Large intestine (tissue), 3 donors: ENCODE measurements around the gene USH2A. TPM values are rescaled to one million over a fixed set of nuclear protein-coding genes. Genes with fewer than 3 reads are reported as not detected.

Experiments
- DNase-seq, 2 donors: peaks; one replicate each; pipeline versions ENCODE4 v3.0.0 to v3.0.0-alpha.2; 2013
- H3K27ac ChIP-seq: one replicate; pipeline ENCODE4 v1.5.1; 2013; ENCODE audit warnings: low read length
- H3K27me3 ChIP-seq: 2 replicates; pipeline ENCODE4 v1.6.1; 2013; ENCODE audit warnings: low read length; ENCODE audit not compliant: control insufficient read depth, insufficient read depth
- H3K36me3 ChIP-seq: 2 replicates; pipeline ENCODE4 v1.6.1; 2013; ENCODE audit warnings: low read length; ENCODE audit not compliant: control insufficient read depth, insufficient read depth
- H3K4me1 ChIP-seq: one replicate; pipeline ENCODE4 v1.6.1; 2013; ENCODE audit warnings: low read length; ENCODE audit not compliant: control insufficient read depth, insufficient read depth
- H3K4me3 ChIP-seq: one replicate; pipeline ENCODE4 v1.5.1; 2013; ENCODE audit warnings: low read length
- H3K9me3 ChIP-seq: one replicate; pipeline ENCODE4 v1.6.1; 2013; ENCODE audit warnings: mild to moderate bottlenecking, low read depth, low read length, moderate library complexity; ENCODE audit not compliant: control insufficient read depth
- WGBS: methylation state at CpG from one replicate; pipeline ENCODE4 v1.1.5; 2013; ENCODE audit warnings: low lambda C conversion rate; ENCODE audit not compliant: insufficient coverage; 5-methylcytosine and 5-hydroxymethylcytosine counted together
- polyA plus RNA-seq: library from polyadenylated mRNA; unstranded; fragments of 120-200 nt; gene quantifications from one replicate; pipeline ENCODE4 v1.2.1, GENCODE V29; 2013

The USH2A gene
- polyA plus RNA-seq, 1 donor: 0.06 TPM

GRCh38 chr1:215926670-215927069 lies 496.6 kb downstream of the USH2A start:
- Histone ChIP-seq H3K9me3 (no peaks in the 10 kb centered on the region), H3K27me3 (no peaks in the 10 kb centered on the region), H3K36me3 (no peaks in the 10 kb centered on the region), H3K4me1 (no peaks in the 10 kb centered on the region), H3K4me3 (no peak overlapping the region), H3K27ac (no peak overlapping the region)
- DNase-seq: no peak
- no CpG with 5 or more reads among the region's 12 CpGs for WGBS

GRCh38 chr1:215923129-215923824 lies 500.0 kb downstream of the USH2A start:
- WGBS: no CpG with 5 or more reads among the region's 3 CpGs
- Histone ChIP-seq H3K4me3 (no peak overlapping the region), H3K9me3 (no peaks in the 10 kb centered on the region), H3K4me1 (no peaks in the 10 kb centered on the region), H3K36me3 (no peaks in the 10 kb centered on the region), H3K27me3 (no peaks in the 10 kb centered on the region), H3K27ac (no peak overlapping the region)
- DNase-seq: no peak

- 100% methylated on average over 1 of the region's 1 CpG for WGBS
- no peak overlapping the region for H3K4me3 ChIP-seq
- H3K27me3 ChIP-seq: no peaks in the 10 kb centered on the region
- no peaks in the 10 kb centered on the region for H3K9me3 ChIP-seq
- H3K36me3 ChIP-seq: no peaks in the 10 kb centered on the region
- no peak overlapping the region for H3K27ac ChIP-seq
- H3K4me1 ChIP-seq: no peaks in the 10 kb centered on the region
- no peak for DNase-seq
Measured at GRCh38 chr1:215911406-215911968, 511.8 kb downstream of the USH2A start.

GRCh38 chr1:215905493-215906115 lies 517.6 kb downstream of the USH2A start:
- H3K27me3 ChIP-seq: no peaks in the 10 kb centered on the region
- 94% methylated on average over 3 of the region's 6 CpGs for WGBS
- H3K4me1 ChIP-seq: no peaks in the 10 kb centered on the region
- H3K36me3 ChIP-seq: no peaks in the 10 kb centered on the region
- no peak overlapping the region for H3K4me3 ChIP-seq
- no peak overlapping the region for H3K27ac ChIP-seq
- no peaks in the 10 kb centered on the region for H3K9me3 ChIP-seq
- no peak for DNase-seq

GRCh38 chr1:215900684-215901083 lies 522.6 kb downstream of the USH2A start:
- WGBS: 91% methylated on average over 6 of the region's 6 CpGs
- no peaks in the 10 kb centered on the region for H3K9me3 ChIP-seq
- H3K27ac ChIP-seq: no peak overlapping the region
- no peak for DNase-seq
- no peaks in the 10 kb centered on the region for H3K27me3 ChIP-seq
- no peaks in the 10 kb centered on the region for H3K36me3 ChIP-seq
- H3K4me1 ChIP-seq: no peaks in the 10 kb centered on the region
- no peak overlapping the region for H3K4me3 ChIP-seq

- H3K27ac ChIP-seq: no peak overlapping the region
- peaks cover under 1% of the 10 kb centered on the region for H3K27me3 ChIP-seq
- 88% methylated on average over 1 of the region's 5 CpGs for WGBS
- no peak for DNase-seq
- H3K4me1 ChIP-seq: no peaks in the 10 kb centered on the region
- no peaks in the 10 kb centered on the region for H3K36me3 ChIP-seq
- no peak overlapping the region for H3K4me3 ChIP-seq
- no peaks in the 10 kb centered on the region for H3K9me3 ChIP-seq
Measured at GRCh38 chr1:215899901-215900300, 523.3 kb downstream of the USH2A start.

- no peak overlapping the region for H3K27ac ChIP-seq
- no peaks in the 10 kb centered on the region for H3K4me1 ChIP-seq
- H3K9me3 ChIP-seq: no peaks in the 10 kb centered on the region
- WGBS: 100% methylated on average over 2 of the region's 3 CpGs
- H3K27me3 ChIP-seq: peaks cover 6% of the 10 kb centered on the region
- DNase-seq: no peak
- no peaks in the 10 kb centered on the region for H3K36me3 ChIP-seq
- H3K4me3 ChIP-seq: no peak overlapping the region
Measured at GRCh38 chr1:215895893-215896292, 527.4 kb downstream of the USH2A start.

GRCh38 chr1:215895276-215895675 lies 528.0 kb downstream of the USH2A start:
- Histone ChIP-seq H3K9me3 (no peaks in the 10 kb centered on the region), H3K27me3 (peaks cover 6% of the 10 kb centered on the region), H3K36me3 (no peaks in the 10 kb centered on the region), H3K4me1 (no peaks in the 10 kb centered on the region), H3K4me3 (no peak overlapping the region), H3K27ac (no peak overlapping the region)
- no CpG with 5 or more reads among the region's 2 CpGs for WGBS
- DNase-seq: no peak

GRCh38 chr1:215894617-215895016 lies 528.6 kb downstream of the USH2A start:
- Histone ChIP-seq H3K36me3 (no peaks in the 10 kb centered on the region), H3K27ac (no peak overlapping the region), H3K9me3 (no peaks in the 10 kb centered on the region), H3K27me3 (peaks cover 6% of the 10 kb centered on the region), H3K4me1 (no peaks in the 10 kb centered on the region), H3K4me3 (no peak overlapping the region)
- DNase-seq: no peak
- 60% methylated on average over 1 of the region's 4 CpGs for WGBS

GRCh38 chr1:215891266-215892057 lies 531.8 kb downstream of the USH2A start:
- Histone ChIP-seq H3K27ac (no peak overlapping the region), H3K27me3 (peaks cover 6% of the 10 kb centered on the region), H3K4me1 (no peaks in the 10 kb centered on the region), H3K9me3 (no peaks in the 10 kb centered on the region), H3K36me3 (no peaks in the 10 kb centered on the region), H3K4me3 (no peak overlapping the region)
- DNase-seq: no peak
- WGBS: 83% methylated on average over 1 of the region's 7 CpGs
